K562 (cell line): ENCODE results near the gene FIG4. TPM values are rescaled to one million over a fixed set of nuclear protein-coding genes. Genes with fewer than 3 reads are reported as not detected.

ENCODE experiments used
- ATAC-seq: fragments of 200-7000 bp; cut with Tn5 transposase; 3 replicates; pipeline ENCODE4 v1.9.1; 2020; ENCODE audit warnings: moderate library complexity
- BruUV-seq: library from RNA; stranded (reverse); fragments of 400-500 nt; replicated peaks from 2 replicates; lab custom pipeline; 2021; lab: Mats Ljungman, UMichigan
- CTCF ChIA-PET: fragments of 300-600 bp; formaldehyde crosslinking; extraction: SDS; loops from one replicate; lab custom pipeline; 2021; ENCODE audit warnings: low intra/inter-chr PET ratio; lab: Yijun Ruan, JAX
- POLR2A ChIA-PET: fragments of 300-600, 350-650 bp; sonication (Branson Sonifier 250); formaldehyde crosslinking; extraction: SDS; loops from one replicate; lab custom pipeline; 2021; ENCODE audit warnings: antibody characterized with exemption, inconsistent platforms; lab: Yijun Ruan, JAX
- DNase-seq, 4 experiments: peaks; one replicate each; pipeline versions ENCODE4 v3.0.0 to v3.0.0-alpha.2; 2011 to 2018; ENCODE audit warnings: low spot score in 3 of 4, mixed read lengths in 3 of 4; ENCODE audit errors: extremely low read depth in 1 of 4
- FAIRE-seq: peaks from 2 replicates; lab custom pipeline; 2011; peaks lifted over from hg19 to GRCh38; lab: Jason Lieb, UNC
- H2AFZ ChIP-seq: 2 replicates; pipeline ENCODE4 v1.6.0; 2011; ENCODE audit warnings: low read depth, low read length, control low read depth, inconsistent platforms
- H3K27ac ChIP-seq: fragments of 200-600 bp; 3 replicates; pipeline ENCODE4 v1.8.0; 2011; ENCODE audit warnings: low read depth, mild to moderate bottlenecking, control low read depth, inconsistent platforms, low read length, moderate library complexity, mixed read lengths; ENCODE audit errors: extremely low read depth
- H3K27me3 ChIP-seq, 2 experiments: fragments of 300-600 bp in 1 of 2; 2 replicates in 1 of 2; 3 replicates in 1 of 2; pipeline versions ENCODE4 v1.6.0 to v1.8.0; 2011; ENCODE audit warnings: inconsistent platforms in 2 of 2, low read length in 2 of 2, mild to moderate bottlenecking in 1 of 2, mixed read lengths in 1 of 2, moderate library complexity in 1 of 2; ENCODE audit not compliant: control insufficient read depth in 2 of 2, insufficient read depth in 2 of 2
- H3K36me3 ChIP-seq: fragments of 300-600 bp; 3 replicates; pipeline ENCODE4 v1.8.0; 2011; ENCODE audit warnings: mild to moderate bottlenecking, low read length, inconsistent platforms; ENCODE audit not compliant: control insufficient read depth, insufficient read depth
- H3K4me1 ChIP-seq, 2 experiments: fragments of 200-600 bp in 1 of 2; replicated peaks in 1 of 2; 2 replicates in 1 of 2; 3 replicates in 1 of 2; pipeline versions ENCODE4 v1.5.1 to v1.8.0; 2011; ENCODE audit warnings: inconsistent platforms in 2 of 2, low read length in 2 of 2, mild to moderate bottlenecking in 1 of 2, mixed read lengths in 1 of 2, moderate library complexity in 1 of 2; ENCODE audit not compliant: control insufficient read depth in 2 of 2, insufficient read depth in 2 of 2
- H3K4me2 ChIP-seq: 2 replicates; pipeline ENCODE4 v1.6.1; 2011; ENCODE audit warnings: low read length, control low read depth, inconsistent platforms, mixed read lengths; ENCODE audit not compliant: insufficient read depth
- H3K4me3 ChIP-seq: fragments of 200-600 bp; sonication (generic), shearing (Covaris generic); 2 replicates; pipeline ENCODE4 v1.5.1; 2016; ENCODE audit warnings: control low read depth, inconsistent platforms
- H3K79me2 ChIP-seq: fragments of 200-600 bp; 3 replicates; pipeline ENCODE4 v1.8.0; 2011; ENCODE audit warnings: low read length, inconsistent platforms; ENCODE audit not compliant: control insufficient read depth, insufficient read depth
- H3K9ac ChIP-seq, 2 experiments: 2 replicates each; pipeline versions ENCODE4 v1.6.0 to v1.6.1; 2011; ENCODE audit warnings: low read depth in 2 of 2, low read length in 2 of 2, control low read depth in 1 of 2, inconsistent platforms in 1 of 2, mild to moderate bottlenecking in 1 of 2, mixed read lengths in 1 of 2; ENCODE audit not compliant: insufficient read depth in 1 of 2
- H3K9me1 ChIP-seq: one replicate; pipeline ENCODE4 v1.6.0; 2011; ENCODE audit warnings: inconsistent platforms, mild to moderate bottlenecking, low read length, moderate library complexity; ENCODE audit not compliant: control insufficient read depth, insufficient read depth
- H3K9me3 ChIP-seq: replicated peaks from 2 replicates; pipeline ENCODE4 v1.5.1; 2011; ENCODE audit warnings: low read depth, low read length, inconsistent platforms; ENCODE audit not compliant: control insufficient read depth, insufficient read depth
- H4K20me1 ChIP-seq: replicated peaks from 2 replicates; pipeline ENCODE4 v1.6.1; 2011; ENCODE audit warnings: low read length, inconsistent platforms, mixed read lengths; ENCODE audit not compliant: control insufficient read depth, insufficient read depth
- ADNP ChIP-seq: fragments of 200-800 bp; sonication (Bioruptor generic); IDR thresholded peaks from 2 replicates; pipeline ENCODE4 v1.6.1; 2016; ENCODE audit warnings: missing genetic modification characterization, missing compliant biosample characterization
- ELF1 ChIP-seq: fragments of 200-800 bp; sonication (Bioruptor generic); IDR thresholded peaks from 2 replicates; pipeline ENCODE4 v1.6.1; 2016; ENCODE audit warnings: missing genetic modification characterization, missing compliant biosample characterization
- GTF2F1 ChIP-seq: IDR thresholded peaks from 2 replicates; pipeline ENCODE4 v1.6.1; 2011; ENCODE audit warnings: low read depth, low read length, improper control_type of control experiment
- HMG20B ChIP-seq: fragments of 250-450 bp; sonication (Bioruptor Pico); IDR thresholded peaks from 2 replicates; pipeline ENCODE4 v1.5.0; 2021; ENCODE audit warnings: mild to moderate bottlenecking
- HNRNPL ChIP-seq: fragments of 200-400 bp; formaldehyde crosslinking; IDR thresholded peaks from 2 replicates; pipeline ENCODE4 v1.6.1; 2017; ENCODE audit warnings: low read depth, mild to moderate bottlenecking, low read length
- IRF2 ChIP-seq: sonication (generic); formaldehyde crosslinking; IDR thresholded peaks from 2 replicates; pipeline ENCODE4 v1.8.1; 2022; ENCODE audit warnings: mild to moderate bottlenecking, missing genetic modification reagents
- MCM5 ChIP-seq: fragments of 450-650 bp; IDR thresholded peaks from 2 replicates; pipeline ENCODE4 v1.6.1; 2016; ENCODE audit warnings: low read depth
- NFXL1 ChIP-seq: fragments of 450-650 bp; formaldehyde crosslinking; IDR thresholded peaks from 2 replicates; pipeline ENCODE4 v1.4.0; 2021; ENCODE audit warnings: mild to moderate bottlenecking
- PTTG1 ChIP-seq: fragments of 450-650 bp; IDR thresholded peaks from 2 replicates; pipeline ENCODE4 v1.6.1; 2016; ENCODE audit warnings: low read depth, mild to moderate bottlenecking, missing genetic modification characterization, missing compliant biosample characterization
- TBL1XR1 ChIP-seq, 2 experiments: IDR thresholded peaks; 2 replicates each; pipeline ENCODE4 v1.6.1; 2012; ENCODE audit warnings: improper control_type of control experiment in 2 of 2, low read length in 2 of 2, mild to moderate bottlenecking in 1 of 2
- TEAD4 ChIP-seq, 2 experiments: sonication (generic) in 1 of 2; formaldehyde crosslinking in 1 of 2; IDR thresholded peaks; 2 replicates each; pipeline versions ENCODE4 v1.6.1 to v1.8.0; 2012 to 2022; ENCODE audit warnings: borderline replicate concordance in 1 of 2, inconsistent platforms in 1 of 2, low read length in 1 of 2, mild to moderate bottlenecking in 1 of 2, missing genetic modification reagents in 1 of 2
- ZNF24 ChIP-seq: fragments of 450-650 bp; IDR thresholded peaks from 2 replicates; pipeline ENCODE4 v1.6.1; 2016
- ZNF584 ChIP-seq: fragments of 200-800 bp; sonication (Bioruptor generic); IDR thresholded peaks from 2 replicates; pipeline ENCODE4 v1.6.1; 2016; ENCODE audit warnings: low read depth, mild to moderate bottlenecking, missing genetic modification characterization, missing compliant biosample characterization
- WGBS: fragments of 100-300 bp; shearing (Covaris generic); methylation state at CpG from one replicate; pipeline ENCODE4 v1.1.6; 2016; ENCODE audit warnings: low coverage, mixed read lengths; ENCODE audit not compliant: insufficient coverage; ENCODE audit errors: missing lambda C conversion rate; 5-methylcytosine and 5-hydroxymethylcytosine counted together
- in situ Hi-C: fragments of 300-500 bp; cut with MboI; formaldehyde crosslinking; loops from 4 replicates; pipeline ENCODE4 v1.15.0; 2018; ENCODE audit warnings: inconsistent platforms, mixed read lengths
- intact Hi-C: fragments of 100-400 bp; cut with micrococcal nuclease; formaldehyde crosslinking; loops from 2 replicates; pipeline ENCODE4 v1.14.2; 2022
- polyA plus RNA-seq, 8 experiments: library from polyadenylated mRNA; depleted of rRNA in 4 of 8; stranded (reverse) in 5 of 8; unstranded in 3 of 8; fragments of >200 nt; fragmentation: Nextera tagmentation in 2 of 8; fragmentation: Illumina TruSeq in 1 of 8; extraction: Ambion mirVana in 2 of 8; extraction: Trizol in 1 of 8; gene quantifications; 2 replicates each; pipeline versions ENCODE4 v1.2.1 to v1.2.3, GENCODE V29; 2011 to 2014; ENCODE audit warnings: inconsistent platforms in 1 of 8, missing spikeins in 1 of 8
- total RNA-seq, 7 experiments: library from RNA; depleted of rRNA in 6 of 7; stranded (reverse); fragments of >200 nt in 6 of 7; fragmentation: Illumina TruSeq in 2 of 7; extraction: Trizol in 2 of 7; gene quantifications; 2 replicates each; pipeline versions ENCODE4 v1.2.1 to v1.2.3, GENCODE V29; 2011 to 2021; ENCODE audit warnings: low replicate concordance in 1 of 7
- TF ChIP-seq, protein P1 (sequence below): sonication (generic); formaldehyde crosslinking; IDR thresholded peaks from 2 replicates; pipeline ENCODE4 v1.8.0; 2023; ENCODE audit warnings: mild to moderate bottlenecking, missing genetic modification reagents

The FIG4 gene
- total and polyA plus RNA-seq, 9 of the 15 experiments (the other 6 are each of a cell fraction or from before 2014, with no cell fraction given), result 1.5 to 6.8 (median 4.3) TPM

DNA sequence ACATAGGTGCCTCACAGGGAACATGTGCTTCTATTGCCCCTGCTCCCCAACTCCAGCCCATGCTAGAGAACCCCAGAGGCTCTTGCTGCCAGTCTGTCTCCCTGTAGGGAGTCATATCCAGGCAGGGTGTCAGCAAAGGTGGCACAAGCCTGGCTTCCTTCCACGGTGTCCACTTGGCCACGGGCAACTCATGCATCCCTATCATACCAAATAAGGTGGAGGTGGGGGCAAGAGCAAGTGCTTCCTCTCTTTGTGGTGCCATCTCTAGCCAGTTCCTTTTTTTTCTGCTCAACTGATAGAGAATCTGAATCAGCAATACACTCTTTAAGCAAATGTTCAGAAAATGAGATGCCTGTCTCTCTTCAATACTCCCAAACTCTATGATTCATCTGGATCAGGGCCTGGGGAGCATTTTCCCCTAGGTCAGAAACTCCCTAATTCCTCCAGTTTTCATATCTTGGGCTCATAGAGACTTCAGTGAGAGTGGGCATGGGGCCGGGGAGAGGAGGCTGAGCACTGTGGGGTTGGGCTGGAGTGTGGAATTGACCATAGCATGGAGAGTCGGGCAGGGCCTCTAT is 182.0 kb downstream of the FIG4 start:
- BruUV-seq, result no TSS peak

More for the DNA sequence above, 182.0 kb downstream of the FIG4 start:
- H3K9ac ChIP-seq, result no peak overlapping the region
- H3K9me1 ChIP-seq, result no peaks in the 10 kb centered on the region
- ChIA-PET CTCF (no interaction called here), POLR2A (no interaction called here)
- no peaks in the 10 kb centered on the region for H3K36me3 ChIP-seq
- ATAC-seq (no peak), DNase-seq (no peak), FAIRE-seq (no peak)
- peaks cover 0 to 7% of the 10 kb centered on the region in 2 experiments; a peak in 2 of 5 replicates for H3K27me3 ChIP-seq
- in situ Hi-C loops, result no loop called here
- no peak overlapping the region for H3K4me2 ChIP-seq
- intact Hi-C loops, result no loop called here
- no peak overlapping the region for H3K4me3 ChIP-seq
- no peaks in the 10 kb centered on the region for H3K79me2 ChIP-seq
- no peaks in the 10 kb centered on the region; a peak in 2 of 5 replicates for H3K4me1 ChIP-seq
- TF ChIP-seq, protein P1, sequence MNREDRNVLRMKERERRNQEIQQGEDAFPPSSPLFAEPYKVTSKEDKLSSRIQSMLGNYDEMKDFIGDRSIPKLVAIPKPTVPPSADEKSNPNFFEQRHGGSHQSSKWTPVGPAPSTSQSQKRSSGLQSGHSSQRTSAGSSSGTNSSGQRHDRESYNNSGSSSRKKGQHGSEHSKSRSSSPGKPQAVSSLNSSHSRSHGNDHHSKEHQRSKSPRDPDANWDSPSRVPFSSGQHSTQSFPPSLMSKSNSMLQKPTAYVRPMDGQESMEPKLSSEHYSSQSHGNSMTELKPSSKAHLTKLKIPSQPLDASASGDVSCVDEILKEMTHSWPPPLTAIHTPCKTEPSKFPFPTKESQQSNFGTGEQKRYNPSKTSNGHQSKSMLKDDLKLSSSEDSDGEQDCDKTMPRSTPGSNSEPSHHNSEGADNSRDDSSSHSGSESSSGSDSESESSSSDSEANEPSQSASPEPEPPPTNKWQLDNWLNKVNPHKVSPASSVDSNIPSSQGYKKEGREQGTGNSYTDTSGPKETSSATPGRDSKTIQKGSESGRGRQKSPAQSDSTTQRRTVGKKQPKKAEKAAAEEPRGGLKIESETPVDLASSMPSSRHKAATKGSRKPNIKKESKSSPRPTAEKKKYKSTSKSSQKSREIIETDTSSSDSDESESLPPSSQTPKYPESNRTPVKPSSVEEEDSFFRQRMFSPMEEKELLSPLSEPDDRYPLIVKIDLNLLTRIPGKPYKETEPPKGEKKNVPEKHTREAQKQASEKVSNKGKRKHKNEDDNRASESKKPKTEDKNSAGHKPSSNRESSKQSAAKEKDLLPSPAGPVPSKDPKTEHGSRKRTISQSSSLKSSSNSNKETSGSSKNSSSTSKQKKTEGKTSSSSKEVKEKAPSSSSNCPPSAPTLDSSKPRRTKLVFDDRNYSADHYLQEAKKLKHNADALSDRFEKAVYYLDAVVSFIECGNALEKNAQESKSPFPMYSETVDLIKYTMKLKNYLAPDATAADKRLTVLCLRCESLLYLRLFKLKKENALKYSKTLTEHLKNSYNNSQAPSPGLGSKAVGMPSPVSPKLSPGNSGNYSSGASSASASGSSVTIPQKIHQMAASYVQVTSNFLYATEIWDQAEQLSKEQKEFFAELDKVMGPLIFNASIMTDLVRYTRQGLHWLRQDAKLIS (CRISPR knock-in tag), result no peak
- TF ChIP-seq PTTG1, result no peak
- TF ChIP-seq NFXL1 (CRISPR knock-in tag), result no peak
- TF ChIP-seq ZNF584 (CRISPR knock-in tag), result no peak
- TF ChIP-seq ELF1 (tag), result no peak
- TF ChIP-seq ADNP, result no peak
- TF ChIP-seq IRF2, result no peak
- no peak for TF ChIP-seq TBL1XR1 (IDR thresholded peaks at IDR 0.05; ENCODE audit: low read length in 2 of 2)
- no peak for TF ChIP-seq HMG20B
- no peak for TF ChIP-seq HNRNPL
- no peak for TF ChIP-seq MCM5
- TF ChIP-seq TEAD4 (IDR thresholded peaks at IDR 0.05; ENCODE audit: low read length), result no peak
- no peak for TF ChIP-seq TEAD4 (CRISPR knock-in tag; IDR thresholded peaks at IDR 0.05; ENCODE audit: borderline replicate concordance)
- TF ChIP-seq ZNF24, result no peak
- TF ChIP-seq GTF2F1, result no peak
- H3K9me3 ChIP-seq, result no peaks in the 10 kb centered on the region
- WGBS, result 0% methylated on average over 4 of the region's 4 CpGs
- H4K20me1 ChIP-seq, result no peaks in the 10 kb centered on the region
- no peak overlapping the region for H3K27ac ChIP-seq
- no peak overlapping the region for H2AFZ ChIP-seq
